ENCODE measurements around the gene EPN3. TPM values are rescaled to one million over a fixed set of nuclear protein-coding genes. Genes with fewer than 3 reads are reported as not detected.
A peak's percentile ranks its signal among the peaks of the same experiment; 100 is the strongest.

EPN3 gene
- total RNA-seq, 2 experiments from 2014 or later: 0.28 TPM; not detected in 1

DNA sequence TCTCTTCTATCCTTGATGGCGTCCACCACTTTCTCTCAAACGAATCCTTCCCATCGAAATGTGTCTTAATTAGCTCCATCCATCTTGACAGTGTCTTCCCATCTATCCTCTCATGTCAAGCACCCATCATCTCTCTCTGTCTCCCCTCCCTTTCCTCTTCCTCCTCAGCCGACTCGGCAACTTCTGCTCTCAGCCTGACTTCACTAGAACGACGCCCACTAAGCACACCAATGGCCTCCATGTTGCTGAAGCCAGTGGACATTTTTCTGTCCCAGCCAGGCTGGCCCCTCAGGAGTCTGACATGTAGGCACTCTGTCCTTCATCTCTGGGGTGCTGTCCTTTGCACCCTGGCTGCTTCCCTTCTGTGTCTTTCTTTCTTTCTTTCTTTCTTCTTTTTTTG lies 12.0 kb downstream of the EPN3 start:
- Histone ChIP-seq H3K4me3 (ENCODE audit: low read depth, low read length, poor library complexity, severe bottlenecking) (no peak overlapping the region), H2AFZ (ENCODE audit: low read length) (no peak overlapping the region), H3K79me2 (ENCODE audit: insufficient read depth, low read depth, low read length) (no peaks in the 10 kb centered on the region), H4K20me1 (ENCODE audit: insufficient read depth, low read length) (no peaks in the 10 kb centered on the region), H3K27ac (ENCODE audit: low read depth, low read length, poor library complexity, severe bottlenecking) (no peak overlapping the region), H3K4me1 (ENCODE audit: insufficient read depth, low read length, poor library complexity, severe bottlenecking) (peaks cover 18% of the 10 kb centered on the region), H3K9me3 (ENCODE audit: low read length) (no peaks in the 10 kb centered on the region), H3K9me2 (ENCODE audit: insufficient read depth, low read length) (no peaks in the 10 kb centered on the region), H3K4me2 (ENCODE audit: low read length) (no peak overlapping the region), H3K36me3 (ENCODE audit: insufficient read depth, low read length) (no peaks in the 10 kb centered on the region)
- intact Hi-C loops (cut with micrococcal nuclease; ENCODE audit: unreplicated experiment): loop anchor here (10.0 kb wide), 1 partner anchor 220 kb away; the partner anchor contains the start of gene ANKRD40CL
- no peak for DNase-seq (ENCODE audit: low spot score)
- no TSS peak for BruUV-seq (replicated peaks)
- ChIA-PET CTCF (ENCODE audit: unreplicated experiment) (no interaction called here), POLR2A (no interaction called here)
- TF ChIP-seq EZH2phosphoT487 (IDR thresholded peaks at IDR 0.05; ENCODE audit: borderline replicate concordance, low read depth, low read length): no peak
- TF ChIP-seq, protein P1, sequence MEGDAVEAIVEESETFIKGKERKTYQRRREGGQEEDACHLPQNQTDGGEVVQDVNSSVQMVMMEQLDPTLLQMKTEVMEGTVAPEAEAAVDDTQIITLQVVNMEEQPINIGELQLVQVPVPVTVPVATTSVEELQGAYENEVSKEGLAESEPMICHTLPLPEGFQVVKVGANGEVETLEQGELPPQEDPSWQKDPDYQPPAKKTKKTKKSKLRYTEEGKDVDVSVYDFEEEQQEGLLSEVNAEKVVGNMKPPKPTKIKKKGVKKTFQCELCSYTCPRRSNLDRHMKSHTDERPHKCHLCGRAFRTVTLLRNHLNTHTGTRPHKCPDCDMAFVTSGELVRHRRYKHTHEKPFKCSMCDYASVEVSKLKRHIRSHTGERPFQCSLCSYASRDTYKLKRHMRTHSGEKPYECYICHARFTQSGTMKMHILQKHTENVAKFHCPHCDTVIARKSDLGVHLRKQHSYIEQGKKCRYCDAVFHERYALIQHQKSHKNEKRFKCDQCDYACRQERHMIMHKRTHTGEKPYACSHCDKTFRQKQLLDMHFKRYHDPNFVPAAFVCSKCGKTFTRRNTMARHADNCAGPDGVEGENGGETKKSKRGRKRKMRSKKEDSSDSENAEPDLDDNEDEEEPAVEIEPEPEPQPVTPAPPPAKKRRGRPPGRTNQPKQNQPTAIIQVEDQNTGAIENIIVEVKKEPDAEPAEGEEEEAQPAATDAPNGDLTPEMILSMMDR (conservative IDR thresholded peaks at IDR 0.05; ENCODE audit: low read length): no peak

DNA sequence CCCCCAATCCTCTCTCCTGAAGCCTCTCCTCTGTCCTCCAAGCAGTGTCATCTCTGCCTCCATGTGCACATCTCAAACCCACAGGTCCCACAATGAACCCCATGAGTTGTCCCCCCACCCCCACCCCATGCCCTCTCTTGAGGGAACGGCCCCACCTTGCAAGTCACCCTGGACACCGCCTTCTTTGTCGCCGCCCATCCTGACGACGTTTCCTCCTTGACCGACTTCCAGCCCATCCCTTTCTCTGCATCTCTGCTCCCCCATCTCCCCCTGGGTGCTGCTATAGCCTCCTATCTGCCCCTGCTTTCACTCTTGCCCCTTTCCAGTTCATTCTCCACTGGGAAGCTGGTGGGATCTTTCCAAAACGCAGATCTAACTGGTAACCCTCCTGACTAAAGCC lies 12.8 kb downstream of the EPN3 start:
- no peaks in the 10 kb centered on the region for H3K9me2 ChIP-seq (ENCODE audit: insufficient read depth, low read length)
- peaks cover 18% of the 10 kb centered on the region for H3K4me1 ChIP-seq (ENCODE audit: insufficient read depth, low read length, poor library complexity, severe bottlenecking)
- H3K79me2 ChIP-seq (ENCODE audit: insufficient read depth, low read depth, low read length): no peaks in the 10 kb centered on the region
- no peak overlapping the region for H3K27ac ChIP-seq (ENCODE audit: low read depth, low read length, poor library complexity, severe bottlenecking)
- H3K4me3 ChIP-seq (ENCODE audit: low read depth, low read length, poor library complexity, severe bottlenecking): no peak overlapping the region
- no peaks in the 10 kb centered on the region for H3K36me3 ChIP-seq (ENCODE audit: insufficient read depth, low read length)
- POLR2A ChIA-PET: no interaction called here
- intact Hi-C loops (cut with micrococcal nuclease; ENCODE audit: unreplicated experiment): loop anchor here (10.0 kb wide), 1 partner anchor 219 kb away; the partner anchor contains the start of gene ANKRD40CL
- H2AFZ ChIP-seq (ENCODE audit: low read length): no peak overlapping the region
- no peaks in the 10 kb centered on the region for H3K9me3 ChIP-seq (ENCODE audit: low read length)
- no peaks in the 10 kb centered on the region for H4K20me1 ChIP-seq (ENCODE audit: insufficient read depth, low read length)
- BruUV-seq (replicated peaks): no TSS peak
- CTCF ChIA-PET (ENCODE audit: unreplicated experiment): no interaction called here
- H3K4me2 ChIP-seq (ENCODE audit: low read length): no peak overlapping the region
- no peak for DNase-seq (ENCODE audit: low spot score)
- TF ChIP-seq, protein P1 (conservative IDR thresholded peaks at IDR 0.05; ENCODE audit: low read length): no peak
- TF ChIP-seq EZH2phosphoT487 (IDR thresholded peaks at IDR 0.05; ENCODE audit: borderline replicate concordance, low read depth, low read length): no peak

DNA sequence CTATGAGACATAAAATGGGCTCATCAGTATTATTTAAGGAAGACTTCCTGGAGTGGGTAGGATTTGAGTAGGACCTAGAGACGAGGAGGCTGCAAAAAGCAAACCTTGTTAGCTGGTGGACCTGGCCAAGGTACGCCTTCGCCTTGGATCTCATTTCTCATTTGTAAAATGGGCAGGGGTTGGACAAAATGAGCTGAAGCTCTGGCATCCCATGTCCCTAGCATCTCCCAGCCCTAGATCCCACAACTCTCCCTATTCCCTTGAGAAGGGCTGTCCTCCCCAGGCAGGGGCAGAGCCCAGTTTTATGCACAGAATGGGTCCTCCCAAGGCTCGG lies 14.1 kb downstream of the EPN3 start:
- no peaks in the 10 kb centered on the region for H3K9me3 ChIP-seq (ENCODE audit: low read length)
- intact Hi-C loops (cut with micrococcal nuclease; ENCODE audit: unreplicated experiment): loop anchor here (1.0 to 10.0 kb wide), 4 partner anchors 80 to 296 kb away; partner anchors contain the start of gene ANKRD40CL
- H3K9me2 ChIP-seq (ENCODE audit: insufficient read depth, low read length): no peaks in the 10 kb centered on the region
- H3K4me2 ChIP-seq (ENCODE audit: low read length): peak overlapping the region; percentile 58
- H4K20me1 ChIP-seq (ENCODE audit: insufficient read depth, low read length): no peaks in the 10 kb centered on the region
- CTCF ChIA-PET (ENCODE audit: unreplicated experiment): no interaction called here
- no peak overlapping the region; the same call in 1 of the 2 replicates for H2AFZ ChIP-seq (ENCODE audit: low read length)
- no peaks in the 10 kb centered on the region for H3K36me3 ChIP-seq (ENCODE audit: insufficient read depth, low read length)
- H3K4me1 ChIP-seq (ENCODE audit: insufficient read depth, low read length, poor library complexity, severe bottlenecking): peaks cover 13% of the 10 kb centered on the region
- no peak for DNase-seq (ENCODE audit: low spot score)
- POLR2A ChIA-PET: no interaction called here
- peak overlapping the region; percentile 41 for H3K4me3 ChIP-seq (ENCODE audit: low read depth, low read length, poor library complexity, severe bottlenecking)
- TF ChIP-seq, protein P1 (conservative IDR thresholded peaks at IDR 0.05; ENCODE audit: low read length): no peak
- no peak for TF ChIP-seq EZH2phosphoT487 (IDR thresholded peaks at IDR 0.05; ENCODE audit: borderline replicate concordance, low read depth, low read length)
- H3K79me2 ChIP-seq (ENCODE audit: insufficient read depth, low read depth, low read length): no peaks in the 10 kb centered on the region
- H3K27ac ChIP-seq (ENCODE audit: low read depth, low read length, poor library complexity, severe bottlenecking): no peak overlapping the region
- no TSS peak for BruUV-seq (replicated peaks)

All from OCI-LY7 (cell line).